HCT116 (cell line): ENCODE data around the gene CYP4F11.
"Not testable (repeated sequence)": the region's sequence is repeated elsewhere in the genome, so short reads cannot be mapped to it uniquely, and the experiment has no call there.

Source experiments
- CBX3 ChIP-seq: IDR thresholded peaks from 2 replicates; pipeline ENCODE4 v1.6.1; 2012; ENCODE audit warnings: low read depth
- CTCF ChIP-seq, 3 experiments: fragments of 200-600 bp in 1 of 3; sonication (generic) in 1 of 3; IDR thresholded peaks in 2 of 3; conservative IDR thresholded peaks in 1 of 3; 2 replicates each; pipeline ENCODE4 v1.5.1; 2012 to 2017; ENCODE audit warnings: low read depth in 2 of 3, low read length in 2 of 3, antibody characterized with exemption in 1 of 3, borderline replicate concordance in 1 of 3, control low read depth in 1 of 3, mild to moderate bottlenecking in 1 of 3, mixed read lengths in 1 of 3, mixed run types in 1 of 3, moderate library complexity in 1 of 3; ENCODE audit not compliant: insufficient read depth in 1 of 3
- EZH2phosphoT487 ChIP-seq: fragments of 200-600 bp; IDR thresholded peaks from 2 replicates; pipeline ENCODE4 v1.6.1; 2018; ENCODE audit warnings: antibody characterized with exemption, borderline replicate concordance
- POLR2A ChIP-seq: IDR thresholded peaks from 2 replicates; pipeline ENCODE4 v1.7.0; 2011; ENCODE audit warnings: borderline replicate concordance; ENCODE audit not compliant: insufficient read depth, insufficient read length; ENCODE audit errors: extremely low read depth
- POLR2AphosphoS5 ChIP-seq: IDR thresholded peaks from 2 replicates; pipeline ENCODE4 v1.6.1; 2011; ENCODE audit warnings: mild to moderate bottlenecking, low read depth, low read length, moderate library complexity
- SP1 ChIP-seq: IDR thresholded peaks from 2 replicates; pipeline ENCODE4 v1.6.1; 2012; ENCODE audit warnings: low read depth
- ZNF274 ChIP-seq: fragments of 200-500 bp; sonication (Bioruptor generic); IDR thresholded peaks from 2 replicates; pipeline ENCODE4 v1.6.1; 2014; ENCODE audit warnings: mild to moderate bottlenecking, low read depth, low read length, inconsistent platforms
- TF ChIP-seq, protein P1 (sequence below): IDR thresholded peaks from 2 replicates; pipeline ENCODE4 v1.6.1; 2011; ENCODE audit warnings: mild to moderate bottlenecking, low read length, moderate library complexity; ENCODE audit not compliant: insufficient replicate concordance; ENCODE audit errors: extremely low read depth

DNA sequence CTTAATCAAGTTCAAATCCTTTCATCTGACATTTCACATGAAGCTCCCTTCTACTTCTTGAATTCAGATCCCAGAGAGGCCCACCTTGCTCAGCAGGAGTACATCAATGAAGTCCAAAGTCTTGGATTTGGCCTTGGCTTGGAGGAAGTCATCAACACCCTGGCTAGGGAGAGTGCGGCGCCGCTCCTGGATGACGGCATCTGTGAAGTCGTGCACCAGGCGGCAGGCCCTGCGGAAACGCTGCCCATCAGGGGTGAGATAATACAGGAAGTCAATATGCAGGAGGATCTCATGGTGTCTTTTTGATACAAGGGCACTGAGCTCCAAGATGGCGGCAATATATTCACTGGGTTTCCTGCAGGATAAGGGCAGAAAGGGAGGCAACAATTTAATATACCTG, 45.0 kb downstream of the CYP4F11 start:
- not testable (repeated sequence) for TF ChIP-seq ZNF274; CTCF (IDR thresholded peaks at IDR 0.05 in 2 of 3, conservative IDR thresholded peaks at IDR 0.05 in 1 of 3; ENCODE audit: borderline replicate concordance in 1 of 3, insufficient read depth in 1 of 3, low read depth in 2 of 3, low read length in 2 of 3); POLR2AphosphoS5; SP1; EZH2phosphoT487; CBX3; POLR2A
- TF ChIP-seq, protein P1, sequence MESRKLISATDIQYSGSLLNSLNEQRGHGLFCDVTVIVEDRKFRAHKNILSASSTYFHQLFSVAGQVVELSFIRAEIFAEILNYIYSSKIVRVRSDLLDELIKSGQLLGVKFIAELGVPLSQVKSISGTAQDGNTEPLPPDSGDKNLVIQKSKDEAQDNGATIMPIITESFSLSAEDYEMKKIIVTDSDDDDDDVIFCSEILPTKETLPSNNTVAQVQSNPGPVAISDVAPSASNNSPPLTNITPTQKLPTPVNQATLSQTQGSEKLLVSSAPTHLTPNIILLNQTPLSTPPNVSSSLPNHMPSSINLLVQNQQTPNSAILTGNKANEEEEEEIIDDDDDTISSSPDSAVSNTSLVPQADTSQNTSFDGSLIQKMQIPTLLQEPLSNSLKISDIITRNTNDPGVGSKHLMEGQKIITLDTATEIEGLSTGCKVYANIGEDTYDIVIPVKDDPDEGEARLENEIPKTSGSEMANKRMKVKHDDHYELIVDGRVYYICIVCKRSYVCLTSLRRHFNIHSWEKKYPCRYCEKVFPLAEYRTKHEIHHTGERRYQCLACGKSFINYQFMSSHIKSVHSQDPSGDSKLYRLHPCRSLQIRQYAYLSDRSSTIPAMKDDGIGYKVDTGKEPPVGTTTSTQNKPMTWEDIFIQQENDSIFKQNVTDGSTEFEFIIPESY = not testable (repeated sequence)
